ENCODE results near the gene RGL2. TPM values are rescaled to one million over a fixed set of nuclear protein-coding genes. Genes with fewer than 3 reads are reported as not detected.

The RGL2 gene
- total and polyA plus RNA-seq, 10 of the 15 experiments (the other 5 are each of a cell fraction or from before 2014, with no cell fraction given): 0.84 to 21.2 (median 6.8) TPM

- TF ChIP-seq NKRF (conservative IDR thresholded peaks at IDR 0.05) (no peak), ZSCAN29 (IDR thresholded peaks at IDR 0.05) (no peak), NR2C2 (IDR thresholded peaks at IDR 0.05; ENCODE audit: borderline replicate concordance, control insufficient read depth, insufficient read length, low read depth) (no peak), ZNF24 (IDR thresholded peaks at IDR 0.05) (no peak), TCF7 (IDR thresholded peaks at IDR 0.05; ENCODE audit: borderline replicate concordance) (no peak), ELK1 (IDR thresholded peaks at IDR 0.05; ENCODE audit: low read depth, low read length) (no peak), RFX5 (IDR thresholded peaks at IDR 0.05; ENCODE audit: low read depth, low read length) (no peak), EGR1 (IDR thresholded peaks at IDR 0.05; ENCODE audit: borderline replicate concordance in 1 of 2, low read depth in 2 of 2, low read length in 2 of 2) (no peak), KDM1A (IDR thresholded peaks at IDR 0.05; ENCODE audit: borderline replicate concordance) (no peak), RBBP5 (conservative IDR thresholded peaks at IDR 0.05) (no peak)
These were observed 37.8 kb upstream of the RGL2 start (continued) for GRCh38 chr6:33336495-33336894.

- TF ChIP-seq SPI1 (IDR thresholded peaks at IDR 0.05; ENCODE audit: borderline replicate concordance, insufficient read depth, low read depth, low read length) (0 out of 2 replicates have a peak, but pooled peaks have one; percentile 11), ETV6 (conservative IDR thresholded peaks at IDR 0.05 in 1 of 2, IDR thresholded peaks at IDR 0.05 in 1 of 2; ENCODE audit: borderline replicate concordance in 1 of 2, low read depth in 1 of 2) (no peak), RUNX3 (IDR thresholded peaks at IDR 0.05; ENCODE audit: low read length) (peak; percentile 56; the same call in 1 of the 2 replicates), MEF2A (IDR thresholded peaks at IDR 0.05; ENCODE audit: insufficient read depth, low read depth, low read length) (peak; percentile 38; the same call in 1 of the 2 replicates), ATF2 (IDR thresholded peaks at IDR 0.05; ENCODE audit: low read length) (peak; percentile 43; the same call in 1 of the 2 replicates)
- 0 out of 3 replicates have a peak, but pooled peaks have one; percentile 27 for ATAC-seq
- ChIA-PET RAD21 (ENCODE audit: unreplicated experiment) (interaction anchor here (2.0 kb wide), 1 partner anchor 9 kb away, joined by 6 read pairs; no protein-coding TSS in a partner anchor), CTCF (interaction anchor here (1.1 to 5.6 kb wide), 2 partner anchors 9 to 77 kb away, joined by 3 to 25 read pairs; no protein-coding TSS in a partner anchor), POLR2A (interaction anchor here (0.7 to 1.5 kb wide), 4 partner anchors 10 to 38 kb away, joined by 3 to 4 read pairs (median 4); partner anchors contain the start of gene ZBTB22), SMC1A (ENCODE audit: uncharacterized antibody, unreplicated experiment) (interaction anchor here (2.5 kb wide), 1 partner anchor 9 kb away, joined by 17 read pairs; no protein-coding TSS in a partner anchor)
- no TSS peak for BruUV-seq (replicated peaks)
- Histone ChIP-seq H3K4me3 (no peak overlapping the region), H2AFZ (ENCODE audit: control insufficient read depth, low read depth, low read length) (no peak overlapping the region), H3K4me2 (ENCODE audit: control insufficient read depth, insufficient read depth) (no peak overlapping the region), H3K9me3 (replicated peaks; ENCODE audit: control insufficient read depth, insufficient read depth, low read length) (no peaks in the 10 kb centered on the region), H3K4me1 (ENCODE audit: control insufficient read depth, insufficient read depth, low read length) (peaks cover 6% of the 10 kb centered on the region; the same call in 1 of the 2 replicates), H3K27ac (ENCODE audit: control insufficient read depth, insufficient read depth) (no peak overlapping the region), H3K9ac (ENCODE audit: control insufficient read depth, insufficient read depth, low read length) (no peak overlapping the region), H3K27me3 (replicated peaks in 1 of 2; ENCODE audit: control insufficient read depth in 2 of 2, insufficient read depth in 2 of 2, low read length in 1 of 2) (no peaks in the 10 kb centered on the region), H3K36me3 (ENCODE audit: control insufficient read depth in 2 of 2, insufficient read depth in 2 of 2, low read length in 1 of 2) (no peaks in the 10 kb centered on the region), H4K20me1 (ENCODE audit: control insufficient read depth, insufficient read depth) (no peaks in the 10 kb centered on the region), H3K79me2 (ENCODE audit: control insufficient read depth, insufficient read depth, low read length) (no peaks in the 10 kb centered on the region)
- in situ Hi-C loops (cut with MboI): no loop called here
- FAIRE-seq: no peak
- DNase-seq (ENCODE audit: low read depth, low spot score): no peak
- intact Hi-C loops (cut with micrococcal nuclease; ENCODE audit: unreplicated experiment): no loop called here
- WGBS (ENCODE audit: insufficient coverage, insufficient replicate concordance, low lambda C conversion rate, missing lambda C conversion rate): 84% methylated on average over 3 of the region's 4 CpGs
These were observed 37.2 kb upstream of the RGL2 start for GRCh38 chr6:33335916-33336315.
